ENCODE measurements around the gene TSEN54.

The TSEN54 gene

DNA sequence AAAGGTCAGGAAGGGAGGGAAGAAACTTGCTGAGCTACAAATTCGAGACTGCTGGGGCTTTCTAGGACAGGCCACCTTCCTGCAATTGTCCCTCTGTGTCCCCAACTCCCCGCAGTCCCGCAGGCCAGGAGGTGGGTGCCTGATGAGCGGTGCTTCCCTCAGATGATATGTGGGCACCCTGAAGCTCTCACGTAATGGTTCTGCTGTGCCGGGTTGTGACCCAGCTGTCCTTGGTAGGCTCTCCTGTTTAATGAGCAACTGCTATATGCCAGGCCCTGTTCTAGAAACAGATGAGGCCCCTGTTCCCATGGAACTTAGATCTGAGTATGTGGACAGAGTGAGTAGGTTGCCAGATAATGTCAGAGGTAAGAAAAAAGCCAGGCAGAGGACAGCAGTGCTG, 49.3 kb downstream of the TSEN54 start:
- H3K4me3 ChIP-seq (ENCODE audit: low read length): no peak overlapping the region
- DNase-seq (ENCODE audit: low read depth): no peak
- TF ChIP-seq, protein P1, sequence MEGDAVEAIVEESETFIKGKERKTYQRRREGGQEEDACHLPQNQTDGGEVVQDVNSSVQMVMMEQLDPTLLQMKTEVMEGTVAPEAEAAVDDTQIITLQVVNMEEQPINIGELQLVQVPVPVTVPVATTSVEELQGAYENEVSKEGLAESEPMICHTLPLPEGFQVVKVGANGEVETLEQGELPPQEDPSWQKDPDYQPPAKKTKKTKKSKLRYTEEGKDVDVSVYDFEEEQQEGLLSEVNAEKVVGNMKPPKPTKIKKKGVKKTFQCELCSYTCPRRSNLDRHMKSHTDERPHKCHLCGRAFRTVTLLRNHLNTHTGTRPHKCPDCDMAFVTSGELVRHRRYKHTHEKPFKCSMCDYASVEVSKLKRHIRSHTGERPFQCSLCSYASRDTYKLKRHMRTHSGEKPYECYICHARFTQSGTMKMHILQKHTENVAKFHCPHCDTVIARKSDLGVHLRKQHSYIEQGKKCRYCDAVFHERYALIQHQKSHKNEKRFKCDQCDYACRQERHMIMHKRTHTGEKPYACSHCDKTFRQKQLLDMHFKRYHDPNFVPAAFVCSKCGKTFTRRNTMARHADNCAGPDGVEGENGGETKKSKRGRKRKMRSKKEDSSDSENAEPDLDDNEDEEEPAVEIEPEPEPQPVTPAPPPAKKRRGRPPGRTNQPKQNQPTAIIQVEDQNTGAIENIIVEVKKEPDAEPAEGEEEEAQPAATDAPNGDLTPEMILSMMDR (conservative IDR thresholded peaks at IDR 0.05; ENCODE audit: low read depth, low read length): no peak

DNA sequence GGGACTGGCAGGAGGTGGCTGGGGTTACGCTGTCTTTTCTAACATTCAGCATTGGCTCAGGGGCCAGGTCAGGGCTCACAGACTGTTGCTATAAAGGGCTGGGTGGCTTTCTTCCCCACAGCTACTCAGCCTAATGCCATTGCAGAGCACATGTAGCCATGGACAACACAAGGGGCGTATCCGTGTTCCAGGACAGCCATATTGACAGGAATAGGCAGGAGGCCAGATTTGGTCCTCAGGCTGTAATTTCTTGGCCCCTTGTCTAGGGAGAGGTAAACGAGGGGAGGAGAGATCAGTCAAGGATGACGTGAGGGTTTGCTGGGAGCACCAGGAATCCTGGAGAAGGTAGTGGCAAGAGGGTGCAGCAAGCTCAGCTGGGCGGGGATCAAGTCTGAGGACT, 50.1 kb downstream of the TSEN54 start:
- no peak for DNase-seq (ENCODE audit: low read depth)
- TF ChIP-seq, protein P1 (conservative IDR thresholded peaks at IDR 0.05; ENCODE audit: low read depth, low read length): no peak
- no peak overlapping the region for H3K4me3 ChIP-seq (ENCODE audit: low read length)

DNA sequence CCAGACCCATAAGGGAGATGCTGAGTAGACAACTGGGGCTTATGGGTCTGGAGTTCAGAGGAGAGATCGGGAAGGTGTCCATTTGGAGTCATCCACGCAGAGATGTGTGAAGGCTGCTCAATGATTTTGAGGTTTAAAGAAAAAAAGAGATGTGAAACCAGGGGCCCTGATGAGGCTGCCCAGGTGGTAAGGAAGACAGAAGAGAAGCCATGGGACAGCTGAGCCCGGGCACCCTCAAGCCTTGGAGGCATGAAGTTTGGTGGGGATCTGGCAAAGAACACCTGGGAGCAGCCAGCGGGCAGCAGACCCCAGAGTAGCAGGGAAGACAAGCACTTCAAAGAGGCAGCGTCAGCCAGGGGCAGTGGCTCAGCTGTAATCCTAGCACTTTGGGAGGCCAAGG, 50.5 kb downstream of the TSEN54 start:
- TF ChIP-seq, protein P1 (conservative IDR thresholded peaks at IDR 0.05; ENCODE audit: low read depth, low read length): no peak
- H3K4me3 ChIP-seq (ENCODE audit: low read length): no peak overlapping the region
- DNase-seq (ENCODE audit: low read depth): no peak

DNA sequence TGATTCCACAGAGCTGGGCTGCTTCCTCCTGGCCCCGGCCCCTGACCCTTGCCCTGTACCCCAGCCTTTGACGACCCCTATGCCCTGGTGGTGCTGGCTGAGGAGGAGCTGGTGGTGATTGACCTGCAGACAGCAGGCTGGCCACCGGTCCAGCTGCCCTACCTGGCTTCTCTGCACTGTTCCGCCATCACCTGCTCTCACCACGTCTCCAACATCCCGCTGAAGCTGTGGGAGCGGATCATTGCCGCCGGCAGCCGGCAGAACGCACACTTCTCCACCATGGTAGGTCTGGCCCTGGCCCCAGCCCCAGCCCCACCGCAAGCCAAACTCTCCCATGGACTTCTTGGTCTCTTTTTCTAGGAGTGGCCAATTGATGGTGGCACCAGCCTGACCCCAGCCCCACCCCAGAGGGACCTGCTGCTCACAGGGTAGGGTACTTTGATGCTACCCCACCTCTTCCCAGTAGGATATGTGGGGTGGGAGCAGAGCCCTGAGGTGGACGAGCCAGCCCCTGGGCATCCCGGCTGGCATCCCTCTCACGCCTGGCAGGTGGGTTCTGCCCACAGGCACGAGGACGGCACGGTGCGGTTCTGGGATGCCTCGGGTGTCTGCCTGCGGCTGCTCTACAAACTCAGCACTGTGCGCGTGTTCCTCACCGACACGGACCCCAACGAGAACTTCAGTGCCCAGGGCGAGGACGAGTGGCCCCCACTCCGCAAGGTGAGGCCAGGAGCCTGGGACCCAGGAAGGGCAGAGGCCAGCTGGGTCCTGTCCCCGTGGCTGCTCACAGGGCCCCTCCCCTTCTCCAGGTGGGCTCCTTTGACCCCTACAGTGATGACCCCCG, 52.3 kb downstream of the TSEN54 start:
- no peak for DNase-seq (ENCODE audit: low read depth)
- no peak overlapping the region for H3K4me3 ChIP-seq (ENCODE audit: low read length)
- TF ChIP-seq, protein P1 (conservative IDR thresholded peaks at IDR 0.05; ENCODE audit: low read depth, low read length): no peak

DNA sequence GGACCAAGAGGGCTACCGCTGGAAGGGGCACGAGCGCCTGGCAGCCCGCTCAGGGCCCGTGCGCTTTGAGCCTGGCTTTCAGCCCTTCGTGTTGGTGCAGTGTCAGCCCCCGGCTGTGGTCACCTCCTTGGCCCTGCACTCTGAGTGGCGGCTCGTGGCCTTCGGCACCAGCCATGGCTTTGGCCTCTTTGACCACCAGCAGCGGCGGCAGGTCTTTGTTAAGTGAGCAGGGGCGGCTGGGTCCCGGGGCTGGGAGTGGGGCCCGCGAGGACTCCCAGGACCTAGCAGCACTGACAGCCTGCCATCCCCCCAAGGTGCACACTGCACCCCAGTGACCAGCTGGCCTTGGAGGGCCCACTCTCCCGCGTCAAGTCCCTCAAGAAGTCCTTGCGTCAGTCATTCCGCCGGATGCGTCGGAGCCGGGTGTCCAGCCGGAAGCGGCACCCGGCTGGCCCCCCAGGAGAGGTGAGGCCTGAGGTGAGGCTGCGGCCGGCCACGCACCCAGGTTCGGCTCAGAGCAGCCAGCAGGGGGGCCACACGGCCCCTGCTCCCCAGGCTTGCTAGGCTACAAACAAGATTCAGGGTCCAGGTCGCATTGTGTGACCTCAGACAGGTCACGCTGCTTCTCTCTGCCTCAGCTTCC, 53.8 kb downstream of the TSEN54 start:
- TF ChIP-seq, protein P1 (conservative IDR thresholded peaks at IDR 0.05; ENCODE audit: low read depth, low read length): no peak
- no peak overlapping the region for H3K4me3 ChIP-seq (ENCODE audit: low read length)
- no peak for DNase-seq (ENCODE audit: low read depth)

DNA sequence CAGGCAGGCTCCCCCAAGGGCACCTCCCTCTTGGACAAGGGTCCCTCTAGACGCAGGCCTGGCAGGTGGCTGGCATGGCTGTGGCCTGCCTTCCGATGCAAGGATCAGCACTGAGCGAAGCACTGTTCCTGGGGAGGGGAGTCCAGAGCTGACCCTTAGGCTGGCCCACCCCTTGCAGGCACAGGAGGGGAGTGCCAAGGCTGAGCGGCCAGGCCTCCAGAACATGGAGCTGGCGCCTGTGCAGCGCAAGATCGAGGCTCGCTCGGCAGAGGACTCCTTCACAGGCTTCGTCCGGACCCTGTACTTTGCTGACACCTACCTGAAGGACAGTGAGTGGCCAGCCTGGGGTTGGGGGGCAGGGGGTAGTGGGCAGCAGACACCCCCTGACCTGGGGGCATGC, 54.4 kb downstream of the TSEN54 start:
- no peak for DNase-seq (ENCODE audit: low read depth)
- no peak overlapping the region for H3K4me3 ChIP-seq (ENCODE audit: low read length)
- TF ChIP-seq, protein P1 (conservative IDR thresholded peaks at IDR 0.05; ENCODE audit: low read depth, low read length): no peak

All from retinal pigment epithelial cell (primary cell).